Neural cell (in vitro differentiated cells): ENCODE data around the gene SLC25A3.

Experiments
- EP300 ChIP-seq: fragments of 450-650 bp; conservative IDR thresholded peaks from 2 replicates; pipeline ENCODE4 v1.6.1; 2014; ENCODE audit warnings: antibody characterized with exemption, mild to moderate bottlenecking, moderate library complexity; ENCODE audit not compliant: poor library complexity, severe bottlenecking
- EZH2 ChIP-seq: fragments of 200-600, 300-800 bp; shearing (Covaris generic), sonication (generic); IDR thresholded peaks from 2 replicates; pipeline ENCODE4 v1.6.1; 2014; ENCODE audit warnings: antibody characterized with exemption, low read length, borderline replicate concordance, mild to moderate bottlenecking; ENCODE audit not compliant: insufficient read depth, poor library complexity, severe bottlenecking
- TF ChIP-seq, protein P1 (sequence below): fragments of 450-650 bp; IDR thresholded peaks from 2 replicates; pipeline ENCODE4 v1.5.1; 2014; ENCODE audit warnings: antibody characterized with exemption, mild to moderate bottlenecking, moderate library complexity; ENCODE audit not compliant: poor library complexity, severe bottlenecking

DNA sequence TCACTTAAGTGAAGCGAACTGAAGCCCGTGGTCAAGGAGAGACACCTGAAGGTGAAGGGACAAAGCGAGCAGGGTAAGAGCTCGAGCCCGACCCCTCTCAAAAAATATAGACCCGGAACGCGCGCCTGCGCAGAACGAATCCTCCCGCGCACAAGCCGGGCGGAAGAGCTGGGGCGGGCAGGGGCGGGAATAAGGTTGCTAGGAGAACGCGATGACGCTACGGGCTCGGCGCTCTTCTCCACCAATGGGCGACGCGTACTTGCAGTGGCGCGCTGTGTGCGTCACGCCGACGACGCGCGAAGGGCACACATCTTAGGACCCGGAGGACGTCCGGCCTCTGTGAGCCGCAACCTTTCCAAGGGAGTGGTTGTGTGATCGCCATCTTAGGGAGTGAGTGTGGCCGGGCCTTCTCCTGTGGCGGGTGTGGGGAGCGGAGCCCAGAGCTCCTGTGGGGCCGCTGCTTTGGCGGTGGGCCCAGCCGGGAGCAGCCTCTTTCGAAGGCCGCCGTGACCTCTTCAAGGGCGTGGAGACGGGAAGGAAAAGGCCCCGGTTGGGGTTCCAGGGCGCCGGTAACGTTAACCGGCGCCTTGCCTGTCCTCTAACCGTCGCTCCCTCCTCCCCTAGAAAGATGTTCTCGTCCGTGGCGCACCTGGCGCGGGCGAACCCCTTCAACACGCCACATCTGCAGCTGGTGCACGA is at the start of gene SLC25A3:
- TF ChIP-seq, protein P1, sequence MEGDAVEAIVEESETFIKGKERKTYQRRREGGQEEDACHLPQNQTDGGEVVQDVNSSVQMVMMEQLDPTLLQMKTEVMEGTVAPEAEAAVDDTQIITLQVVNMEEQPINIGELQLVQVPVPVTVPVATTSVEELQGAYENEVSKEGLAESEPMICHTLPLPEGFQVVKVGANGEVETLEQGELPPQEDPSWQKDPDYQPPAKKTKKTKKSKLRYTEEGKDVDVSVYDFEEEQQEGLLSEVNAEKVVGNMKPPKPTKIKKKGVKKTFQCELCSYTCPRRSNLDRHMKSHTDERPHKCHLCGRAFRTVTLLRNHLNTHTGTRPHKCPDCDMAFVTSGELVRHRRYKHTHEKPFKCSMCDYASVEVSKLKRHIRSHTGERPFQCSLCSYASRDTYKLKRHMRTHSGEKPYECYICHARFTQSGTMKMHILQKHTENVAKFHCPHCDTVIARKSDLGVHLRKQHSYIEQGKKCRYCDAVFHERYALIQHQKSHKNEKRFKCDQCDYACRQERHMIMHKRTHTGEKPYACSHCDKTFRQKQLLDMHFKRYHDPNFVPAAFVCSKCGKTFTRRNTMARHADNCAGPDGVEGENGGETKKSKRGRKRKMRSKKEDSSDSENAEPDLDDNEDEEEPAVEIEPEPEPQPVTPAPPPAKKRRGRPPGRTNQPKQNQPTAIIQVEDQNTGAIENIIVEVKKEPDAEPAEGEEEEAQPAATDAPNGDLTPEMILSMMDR: no peak
- TF ChIP-seq EP300 (peak; percentile 81), EZH2 (no peak)
